Measurements from ENCODE around the gene DNMT3A.

DNA sequence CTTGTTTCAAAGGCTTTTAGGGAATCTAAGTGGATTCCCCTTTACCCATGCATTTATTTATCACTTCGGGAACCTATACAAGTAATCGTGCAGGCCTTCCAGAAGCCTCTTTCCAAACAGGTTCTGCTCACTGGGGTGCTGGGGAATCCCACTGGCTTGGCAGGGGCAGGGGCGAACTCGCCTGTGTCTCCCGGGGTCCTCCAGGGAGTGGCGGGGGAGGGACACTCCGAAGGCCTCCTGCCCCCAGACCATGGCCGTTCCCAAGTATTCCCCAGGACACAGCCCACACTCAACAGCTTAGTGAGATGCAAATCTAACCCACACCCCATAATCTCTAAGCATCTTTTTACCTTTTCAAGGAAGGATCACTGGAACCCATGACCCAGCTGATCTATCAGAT, 6.5 kb downstream of the DNMT3A start:
- TF ChIP-seq, protein P1, sequence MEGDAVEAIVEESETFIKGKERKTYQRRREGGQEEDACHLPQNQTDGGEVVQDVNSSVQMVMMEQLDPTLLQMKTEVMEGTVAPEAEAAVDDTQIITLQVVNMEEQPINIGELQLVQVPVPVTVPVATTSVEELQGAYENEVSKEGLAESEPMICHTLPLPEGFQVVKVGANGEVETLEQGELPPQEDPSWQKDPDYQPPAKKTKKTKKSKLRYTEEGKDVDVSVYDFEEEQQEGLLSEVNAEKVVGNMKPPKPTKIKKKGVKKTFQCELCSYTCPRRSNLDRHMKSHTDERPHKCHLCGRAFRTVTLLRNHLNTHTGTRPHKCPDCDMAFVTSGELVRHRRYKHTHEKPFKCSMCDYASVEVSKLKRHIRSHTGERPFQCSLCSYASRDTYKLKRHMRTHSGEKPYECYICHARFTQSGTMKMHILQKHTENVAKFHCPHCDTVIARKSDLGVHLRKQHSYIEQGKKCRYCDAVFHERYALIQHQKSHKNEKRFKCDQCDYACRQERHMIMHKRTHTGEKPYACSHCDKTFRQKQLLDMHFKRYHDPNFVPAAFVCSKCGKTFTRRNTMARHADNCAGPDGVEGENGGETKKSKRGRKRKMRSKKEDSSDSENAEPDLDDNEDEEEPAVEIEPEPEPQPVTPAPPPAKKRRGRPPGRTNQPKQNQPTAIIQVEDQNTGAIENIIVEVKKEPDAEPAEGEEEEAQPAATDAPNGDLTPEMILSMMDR (conservative IDR thresholded peaks at IDR 0.05; ENCODE audit: low read depth in 2 of 2) = no peak
- TF ChIP-seq POLR2AphosphoS5 (IDR thresholded peaks at IDR 0.05; ENCODE audit: low read depth) (no peak), EZH2 (IDR thresholded peaks at IDR 0.05; ENCODE audit: low read depth, unreplicated experiment) (no peak), EZH2phosphoT487 (IDR thresholded peaks at IDR 0.05; ENCODE audit: unreplicated experiment) (no peak)
- TF ChIP-seq, protein P2, sequence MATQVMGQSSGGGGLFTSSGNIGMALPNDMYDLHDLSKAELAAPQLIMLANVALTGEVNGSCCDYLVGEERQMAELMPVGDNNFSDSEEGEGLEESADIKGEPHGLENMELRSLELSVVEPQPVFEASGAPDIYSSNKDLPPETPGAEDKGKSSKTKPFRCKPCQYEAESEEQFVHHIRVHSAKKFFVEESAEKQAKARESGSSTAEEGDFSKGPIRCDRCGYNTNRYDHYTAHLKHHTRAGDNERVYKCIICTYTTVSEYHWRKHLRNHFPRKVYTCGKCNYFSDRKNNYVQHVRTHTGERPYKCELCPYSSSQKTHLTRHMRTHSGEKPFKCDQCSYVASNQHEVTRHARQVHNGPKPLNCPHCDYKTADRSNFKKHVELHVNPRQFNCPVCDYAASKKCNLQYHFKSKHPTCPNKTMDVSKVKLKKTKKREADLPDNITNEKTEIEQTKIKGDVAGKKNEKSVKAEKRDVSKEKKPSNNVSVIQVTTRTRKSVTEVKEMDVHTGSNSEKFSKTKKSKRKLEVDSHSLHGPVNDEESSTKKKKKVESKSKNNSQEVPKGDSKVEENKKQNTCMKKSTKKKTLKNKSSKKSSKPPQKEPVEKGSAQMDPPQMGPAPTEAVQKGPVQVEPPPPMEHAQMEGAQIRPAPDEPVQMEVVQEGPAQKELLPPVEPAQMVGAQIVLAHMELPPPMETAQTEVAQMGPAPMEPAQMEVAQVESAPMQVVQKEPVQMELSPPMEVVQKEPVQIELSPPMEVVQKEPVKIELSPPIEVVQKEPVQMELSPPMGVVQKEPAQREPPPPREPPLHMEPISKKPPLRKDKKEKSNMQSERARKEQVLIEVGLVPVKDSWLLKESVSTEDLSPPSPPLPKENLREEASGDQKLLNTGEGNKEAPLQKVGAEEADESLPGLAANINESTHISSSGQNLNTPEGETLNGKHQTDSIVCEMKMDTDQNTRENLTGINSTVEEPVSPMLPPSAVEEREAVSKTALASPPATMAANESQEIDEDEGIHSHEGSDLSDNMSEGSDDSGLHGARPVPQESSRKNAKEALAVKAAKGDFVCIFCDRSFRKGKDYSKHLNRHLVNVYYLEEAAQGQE (IDR thresholded peaks at IDR 0.05; ENCODE audit: unreplicated experiment) = no peak

All from GM23338 (cell line).